Measurements from ENCODE around the gene TUBA1B.
"Not testable (repeated sequence)": the region's sequence is repeated elsewhere in the genome, so short reads cannot be mapped to it uniquely, and the experiment has no call there.

TUBA1B gene

GRCh38 chr12:49165114-49165513, 33.9 kb upstream of the TUBA1B start:
- H3K36me3 ChIP-seq (ENCODE audit: low read length), result no peaks in the 10 kb centered on the region
- H2AFZ ChIP-seq (ENCODE audit: low read depth, low read length, severe bottlenecking), result no peak overlapping the region
- TF ChIP-seq CTCF (IDR thresholded peaks at IDR 0.05; ENCODE audit: insufficient read depth, low read length, poor library complexity, severe bottlenecking) (no peak), EZH2phosphoT487 (conservative IDR thresholded peaks at IDR 0.05; ENCODE audit: low read length) (no peak)
- H3K4me2 ChIP-seq (ENCODE audit: low read depth, low read length, poor library complexity, severe bottlenecking), result no peak overlapping the region
- H3F3A ChIP-seq (ENCODE audit: insufficient read depth), result no peaks in the 10 kb centered on the region
- H3K9ac ChIP-seq (ENCODE audit: low read length), result no peak overlapping the region
- no peaks in the 10 kb centered on the region for H3K9me2 ChIP-seq (replicated peaks; ENCODE audit: insufficient read depth, low read length)
- no peak overlapping the region for H3K27ac ChIP-seq (ENCODE audit: low read depth, low read length)
- no peak overlapping the region for H3K4me3 ChIP-seq (ENCODE audit: insufficient read depth, low read length, poor library complexity, severe bottlenecking)
- H3K9me3 ChIP-seq (ENCODE audit: insufficient read depth, low read length), result no peaks in the 10 kb centered on the region
- no peaks in the 10 kb centered on the region for H3K79me2 ChIP-seq (ENCODE audit: insufficient read depth, low read length)
- H3K27me3 ChIP-seq (ENCODE audit: low read length), result no peaks in the 10 kb centered on the region
- no peaks in the 10 kb centered on the region for H4K20me1 ChIP-seq (ENCODE audit: low read depth, low read length)

GRCh38 chr12:49161901-49162300, 30.7 kb upstream of the TUBA1B start:
- not testable (repeated sequence) for H2AFZ ChIP-seq (ENCODE audit: low read depth, low read length, severe bottlenecking); H3K27me3 ChIP-seq (ENCODE audit: low read length); H3K9me2 ChIP-seq (replicated peaks; ENCODE audit: insufficient read depth, low read length); H3K4me3 ChIP-seq (ENCODE audit: insufficient read depth, low read length, poor library complexity, severe bottlenecking); H3K27ac ChIP-seq (ENCODE audit: low read depth, low read length); H3K9me3 ChIP-seq (ENCODE audit: insufficient read depth, low read length); H3F3A ChIP-seq (ENCODE audit: insufficient read depth); H3K4me2 ChIP-seq (ENCODE audit: low read depth, low read length, poor library complexity, severe bottlenecking); H3K36me3 ChIP-seq (ENCODE audit: low read length); H4K20me1 ChIP-seq (ENCODE audit: low read depth, low read length); H3K79me2 ChIP-seq (ENCODE audit: insufficient read depth, low read length); H3K9ac ChIP-seq (ENCODE audit: low read length)

- TF ChIP-seq CTCF (IDR thresholded peaks at IDR 0.05; ENCODE audit: insufficient read depth, low read length, poor library complexity, severe bottlenecking), result no peak
- TF ChIP-seq EZH2phosphoT487 (conservative IDR thresholded peaks at IDR 0.05; ENCODE audit: low read length), result no peak
- Histone ChIP-seq H2AFZ (ENCODE audit: low read depth, low read length, severe bottlenecking) (no peak overlapping the region), H4K20me1 (ENCODE audit: low read depth, low read length) (no peaks in the 10 kb centered on the region), H3K4me3 (ENCODE audit: insufficient read depth, low read length, poor library complexity, severe bottlenecking) (no peak overlapping the region), H3F3A (ENCODE audit: insufficient read depth) (no peaks in the 10 kb centered on the region), H3K9me3 (ENCODE audit: insufficient read depth, low read length) (no peaks in the 10 kb centered on the region), H3K27ac (ENCODE audit: low read depth, low read length) (no peak overlapping the region), H3K9me2 (replicated peaks; ENCODE audit: insufficient read depth, low read length) (no peaks in the 10 kb centered on the region), H3K27me3 (ENCODE audit: low read length) (no peaks in the 10 kb centered on the region), H3K4me2 (ENCODE audit: low read depth, low read length, poor library complexity, severe bottlenecking) (no peak overlapping the region), H3K36me3 (ENCODE audit: low read length) (no peaks in the 10 kb centered on the region), H3K9ac (ENCODE audit: low read length) (no peak overlapping the region), H3K79me2 (ENCODE audit: insufficient read depth, low read length) (no peaks in the 10 kb centered on the region)
Observed at GRCh38 chr12:49161092-49161795, 30.0 kb upstream of the TUBA1B start.

- Histone ChIP-seq H3K9ac (ENCODE audit: low read length) (no peak overlapping the region), H2AFZ (ENCODE audit: low read depth, low read length, severe bottlenecking) (no peak overlapping the region), H3F3A (ENCODE audit: insufficient read depth) (no peaks in the 10 kb centered on the region), H3K9me3 (ENCODE audit: insufficient read depth, low read length) (no peaks in the 10 kb centered on the region), H3K4me2 (ENCODE audit: low read depth, low read length, poor library complexity, severe bottlenecking) (no peak overlapping the region), H3K27ac (ENCODE audit: low read depth, low read length) (no peak overlapping the region), H3K9me2 (replicated peaks; ENCODE audit: insufficient read depth, low read length) (no peaks in the 10 kb centered on the region), H3K36me3 (ENCODE audit: low read length) (no peaks in the 10 kb centered on the region), H3K79me2 (ENCODE audit: insufficient read depth, low read length) (no peaks in the 10 kb centered on the region), H4K20me1 (ENCODE audit: low read depth, low read length) (no peaks in the 10 kb centered on the region), H3K4me3 (ENCODE audit: insufficient read depth, low read length, poor library complexity, severe bottlenecking) (no peak overlapping the region), H3K27me3 (ENCODE audit: low read length) (no peaks in the 10 kb centered on the region)
- TF ChIP-seq EZH2phosphoT487 (conservative IDR thresholded peaks at IDR 0.05; ENCODE audit: low read length), result no peak
- no peak for TF ChIP-seq CTCF (IDR thresholded peaks at IDR 0.05; ENCODE audit: insufficient read depth, low read length, poor library complexity, severe bottlenecking)
Observed at GRCh38 chr12:49160399-49160798, 29.2 kb upstream of the TUBA1B start.

Measured in SU-DHL-6 (cell line).